A673 (cell line): Measurements from ENCODE around the gene HARS2.

Experiments used
- CTCF ChIP-seq: fragments of 300-800, 200-600 bp; sonication (generic); conservative IDR thresholded peaks from 2 replicates; pipeline ENCODE4 v1.5.1; 2017; ENCODE audit warnings: low read depth, mild to moderate bottlenecking, antibody characterized with exemption, low read length, moderate library complexity, mixed read lengths
- EZH2 ChIP-seq: fragments of 200-600 bp; sonication (generic); IDR thresholded peaks from 2 replicates; pipeline ENCODE4 v1.6.1; 2017; ENCODE audit warnings: borderline replicate concordance, low read depth, mild to moderate bottlenecking, mixed read lengths, antibody characterized with exemption, low read length; ENCODE audit not compliant: poor library complexity, severe bottlenecking

- no peak for TF ChIP-seq CTCF
- TF ChIP-seq EZH2: no peak
Measured at GRCh38 chr5:140710899-140711552, 19.8 kb downstream of the HARS2 start.
